GM12873 (cell line): ENCODE measurements around the gene LRRC3.

Experiments
- CTCF ChIP-seq: IDR thresholded peaks from 2 replicates; pipeline ENCODE4 v1.5.1; 2012; ENCODE audit warnings: low read depth, mild to moderate bottlenecking, moderate library complexity, low read length, control low read depth; ENCODE audit not compliant: insufficient read depth; ENCODE audit errors: missing control alignments

Gene LRRC3

DNA sequence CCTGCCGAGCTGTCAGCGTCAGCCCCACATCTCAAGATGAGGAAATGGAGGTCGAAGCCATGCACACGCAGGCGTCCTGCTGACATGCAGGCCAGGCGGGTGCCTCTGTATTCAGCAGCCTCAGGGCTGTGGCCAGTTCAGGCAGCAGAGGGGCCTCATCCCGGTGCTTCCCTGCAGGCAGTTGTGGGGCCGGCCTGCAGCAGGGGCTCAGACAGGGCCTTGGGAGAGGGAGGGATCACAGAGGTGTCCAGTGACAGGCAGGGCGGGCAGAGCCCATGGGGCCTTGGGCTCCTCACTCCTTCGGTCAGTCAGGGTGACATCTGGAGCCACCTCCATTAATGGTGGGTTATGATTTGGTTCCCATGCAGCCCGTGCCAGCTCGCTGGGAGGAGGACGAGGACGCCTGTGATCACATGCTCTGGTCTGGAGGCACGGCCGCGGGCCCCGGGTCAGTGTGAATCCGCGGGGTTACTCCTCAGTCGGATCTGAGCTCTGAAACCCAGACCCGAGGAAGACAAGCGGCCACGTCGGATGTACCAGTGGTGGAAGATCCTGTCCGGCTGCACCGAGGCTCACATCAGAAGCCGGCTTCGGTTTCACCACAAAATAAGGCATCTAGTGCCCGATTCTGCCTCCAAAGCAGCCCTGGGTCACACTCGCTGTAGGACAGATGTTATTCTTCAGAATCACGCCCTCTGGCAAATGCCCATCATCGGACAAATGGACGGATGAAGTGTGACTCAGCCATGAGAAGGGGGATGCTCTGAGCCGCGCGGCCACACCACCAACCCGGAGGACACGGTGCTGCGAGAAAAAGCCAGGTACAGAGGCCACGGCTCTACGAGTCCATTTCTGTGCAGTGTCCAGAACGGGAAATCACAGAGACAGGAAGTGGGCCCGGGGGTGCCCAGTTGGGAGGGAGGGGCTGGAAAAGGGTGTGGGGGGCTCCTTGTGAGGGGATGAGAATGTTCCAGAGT is 51.3 kb downstream of the LRRC3 start:
- no peak for TF ChIP-seq CTCF

DNA sequence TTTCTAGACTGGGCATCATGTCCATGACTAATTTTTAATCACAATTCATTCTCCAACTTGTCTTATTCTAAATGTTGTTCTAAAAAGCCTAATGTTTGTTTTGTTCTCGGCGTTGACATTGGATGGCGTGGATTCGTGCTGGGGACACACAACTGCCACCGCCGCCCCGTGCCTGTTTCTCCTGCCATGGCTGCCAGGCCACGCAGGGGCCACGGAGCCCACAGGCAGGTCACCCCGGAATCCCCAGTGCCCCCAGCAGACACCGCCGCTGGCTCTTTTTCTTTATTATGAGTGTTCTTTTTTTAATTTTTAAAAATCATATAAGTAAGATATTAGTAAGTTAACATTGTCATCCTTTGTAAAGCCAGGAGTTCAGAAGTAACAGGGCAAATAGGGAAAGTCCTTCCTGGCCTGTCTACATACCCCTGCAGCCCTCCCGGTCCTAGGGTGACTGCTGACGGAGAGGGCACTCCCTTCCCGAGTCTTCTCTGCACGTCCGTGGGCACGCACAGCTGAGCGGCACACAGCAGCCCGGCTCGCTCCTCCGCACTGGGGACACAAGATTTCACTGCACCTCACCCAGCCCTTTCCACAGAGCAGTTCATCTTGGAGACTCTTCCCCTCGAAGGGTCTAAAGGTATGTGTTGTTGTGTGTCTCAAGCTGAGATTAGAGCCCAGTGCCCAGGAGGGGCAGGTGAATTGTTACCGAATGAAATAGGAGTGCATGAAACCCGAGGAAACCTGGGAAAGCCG is 52.5 kb downstream of the LRRC3 start:
- TF ChIP-seq CTCF = no peak

DNA sequence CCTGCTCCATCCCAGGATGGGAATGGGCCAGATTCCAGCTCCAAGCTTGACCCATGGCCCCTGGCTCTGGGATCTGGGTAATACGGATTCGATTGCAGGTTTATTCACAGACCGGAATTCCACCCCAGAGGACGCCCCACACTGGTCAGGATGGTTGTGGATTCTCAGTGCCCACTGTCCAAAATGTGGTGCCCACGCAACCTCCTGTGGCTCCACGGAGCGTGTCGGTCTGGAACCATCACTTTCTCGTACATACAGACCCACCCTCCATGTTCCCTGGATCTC is 53.1 kb downstream of the LRRC3 start:
- no peak for TF ChIP-seq CTCF

DNA sequence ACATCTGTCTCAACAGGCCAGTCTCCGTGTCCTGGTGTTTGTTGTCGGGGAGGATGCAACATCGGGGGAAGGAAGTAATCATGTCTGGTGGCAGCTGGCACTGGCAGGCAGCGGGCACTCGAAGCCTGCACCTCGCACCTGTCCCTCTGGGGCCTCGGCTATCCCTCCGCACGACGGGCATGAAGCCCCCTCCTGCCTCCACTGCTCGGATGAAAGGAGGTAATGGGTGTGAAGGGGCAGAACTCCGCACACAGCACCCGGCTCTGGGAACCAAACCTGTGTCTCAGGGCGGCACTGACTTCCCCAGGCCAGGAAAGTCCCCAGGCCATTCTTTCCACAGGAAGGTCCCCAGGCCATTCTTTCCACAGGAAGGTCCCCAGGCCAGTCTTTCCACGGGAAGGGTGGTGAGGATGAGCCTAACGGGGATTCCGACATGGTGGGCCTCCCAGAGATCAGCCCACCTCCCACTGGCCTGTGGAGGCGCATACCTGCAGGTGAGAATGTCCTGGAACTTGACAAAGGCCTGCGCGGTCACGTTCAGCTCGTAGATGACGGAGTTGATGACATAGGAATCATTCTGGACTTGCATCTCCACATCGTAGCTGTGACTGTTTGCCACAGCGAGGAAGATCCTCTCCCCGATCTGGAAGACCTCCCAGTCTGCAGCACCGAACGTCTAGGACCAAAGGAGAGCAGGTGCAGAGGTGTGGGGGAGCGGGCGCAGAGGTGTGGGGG is 53.6 kb downstream of the LRRC3 start:
- TF ChIP-seq CTCF = no peak

DNA sequence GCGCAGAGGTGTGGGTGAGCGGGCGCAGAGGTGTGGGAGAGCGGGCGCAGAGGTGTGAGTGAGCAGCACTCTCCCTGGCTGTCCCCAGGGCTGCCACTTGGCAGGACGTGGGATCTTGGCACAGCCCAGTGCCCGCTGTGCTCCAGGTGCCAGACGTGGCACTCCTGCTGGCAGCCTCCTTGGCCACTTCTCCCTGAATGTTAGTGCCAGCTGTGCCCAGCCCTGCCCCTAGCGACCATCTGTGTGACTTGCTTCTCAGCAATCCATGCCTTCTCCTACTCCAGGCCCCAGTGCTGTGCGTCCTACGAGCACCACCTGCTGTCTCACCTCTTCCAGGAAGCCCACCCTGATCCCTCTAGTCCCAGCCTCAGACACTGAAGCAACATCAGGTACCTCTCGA is 54.2 kb downstream of the LRRC3 start:
- TF ChIP-seq CTCF = peak; percentile 35

GRCh38 chr21:44510109-44510507 is 54.8 kb downstream of the LRRC3 start:
- TF ChIP-seq CTCF = no peak

DNA sequence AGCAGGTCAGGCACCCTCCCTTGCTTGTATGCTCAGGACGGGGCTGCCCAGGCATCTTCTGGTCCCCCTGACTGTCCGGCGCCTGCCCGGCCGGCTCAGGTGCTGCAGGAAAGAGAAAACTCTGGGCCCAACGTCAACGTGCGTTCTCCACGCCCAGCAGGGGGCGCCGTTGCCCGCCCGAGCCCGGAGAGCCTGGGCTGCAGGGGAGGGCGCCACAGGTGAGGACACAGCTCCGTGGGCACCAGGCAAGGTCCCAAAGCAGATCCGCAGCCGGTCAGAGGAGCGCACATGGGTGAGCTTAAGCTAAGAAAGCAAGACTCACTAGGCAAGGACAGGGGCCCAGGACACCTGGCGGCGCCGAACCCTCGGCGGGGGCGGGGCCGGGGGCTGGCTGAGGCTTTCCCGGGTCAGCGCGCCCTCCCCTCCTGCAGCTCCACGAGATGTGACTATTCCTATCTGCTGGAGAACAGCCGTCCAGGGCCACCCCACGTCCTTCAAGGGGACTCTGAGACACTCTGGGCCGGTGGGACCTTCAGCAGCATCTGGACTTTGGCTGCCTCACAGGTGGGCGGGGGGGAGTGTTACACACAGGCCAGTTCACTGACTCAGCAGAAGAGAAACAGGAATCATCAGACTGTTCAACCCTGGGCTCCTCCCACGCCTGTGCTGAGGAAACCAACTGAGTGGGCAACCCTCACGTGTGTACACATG is 55.4 kb downstream of the LRRC3 start:
- TF ChIP-seq CTCF = peak; percentile 81
